ENCODE data around the gene C1orf53. TPM values are rescaled to one million over a fixed set of nuclear protein-coding genes. Genes with fewer than 3 reads are reported as not detected.

C1orf53 gene
- total and polyA plus RNA-seq, 9 of the 15 experiments (the other 6 are each of a cell fraction or from before 2014, with no cell fraction given), result 0.31 to 3.2 (median 2.3) TPM

GRCh38 chr1:197902454-197903195 lies at the start of gene C1orf53 (continued):
- TF ChIP-seq ZNF655 (CRISPR knock-in tag; IDR thresholded peaks at IDR 0.05), result no peak
- TF ChIP-seq TCF3 (CRISPR knock-in tag; IDR thresholded peaks at IDR 0.05), result peak; percentile 45; the same call in 1 of the 2 replicates
- no peak for TF ChIP-seq MLX (CRISPR knock-in tag; conservative IDR thresholded peaks at IDR 0.05)
- TF ChIP-seq ERF (CRISPR knock-in tag; IDR thresholded peaks at IDR 0.05), result peak; percentile 83
- TF ChIP-seq ELF4 (CRISPR knock-in tag; IDR thresholded peaks at IDR 0.05), result no peak; the same call in 1 of the 2 replicates
- no peak for TF ChIP-seq GTF2B (IDR thresholded peaks at IDR 0.05; ENCODE audit: extremely low read depth, insufficient read length)
- no peak for TF ChIP-seq DNMT1 (IDR thresholded peaks at IDR 0.05)
- TF ChIP-seq CREB5 (CRISPR knock-in tag; IDR thresholded peaks at IDR 0.05), result no peak
- TF ChIP-seq TAF9B (IDR thresholded peaks at IDR 0.05; ENCODE audit: partially characterized antibody), result peak; percentile 70
- no peak for TF ChIP-seq ZFP30 (CRISPR knock-in tag; IDR thresholded peaks at IDR 0.05; ENCODE audit: borderline replicate concordance)
- no peak for TF ChIP-seq PCBP2 (IDR thresholded peaks at IDR 0.05; ENCODE audit: low read depth, low read length, poor library complexity, severe bottlenecking)
- TF ChIP-seq PATZ1 (CRISPR knock-in tag; IDR thresholded peaks at IDR 0.05; ENCODE audit: borderline replicate concordance), result no peak
- no peak for TF ChIP-seq CBFA2T2 (conservative IDR thresholded peaks at IDR 0.05)
- peak; percentile 83 for TF ChIP-seq CREB3 (tag; conservative IDR thresholded peaks at IDR 0.05; ENCODE audit: low read depth)
- TF ChIP-seq BRF2 (IDR thresholded peaks at IDR 0.05; ENCODE audit: borderline replicate concordance, insufficient read depth, insufficient read length), result no peak
- peak; percentile 59 for TF ChIP-seq PML (IDR thresholded peaks at IDR 0.05; ENCODE audit: low read length)
- no peak for TF ChIP-seq SIRT6 (IDR thresholded peaks at IDR 0.05; ENCODE audit: low read depth, low read length)
- TF ChIP-seq ZNF165 (CRISPR knock-in tag; IDR thresholded peaks at IDR 0.05; ENCODE audit: borderline replicate concordance), result 0 out of 2 replicates have a peak, but pooled peaks have one; percentile 82
